T-helper 2 cell treated with Interferon-gamma antibody and Interleukin-4, amounts not matched to agents 5 μg/mL and 100 μg/mL, for 36 hours (primary cell): ENCODE results near the gene TRNT1.

Source experiments
- DNase-seq: peaks from one replicate; pipeline ENCODE4 v3.0.0; 2021; ENCODE audit warnings: low spot score
- H3K27ac Mint-ChIP-seq: one replicate; pipeline ENCODE4 v1.8.0; 2021; ENCODE audit warnings: mild to moderate bottlenecking, mixed read lengths
- H3K27me3 Mint-ChIP-seq: one replicate; pipeline ENCODE4 v1.8.0; 2021; ENCODE audit warnings: low read depth, mixed read lengths
- H3K36me3 Mint-ChIP-seq: one replicate; pipeline ENCODE4 v1.8.0; 2021; ENCODE audit warnings: low read depth, mixed read lengths
- H3K4me1 Mint-ChIP-seq: one replicate; pipeline ENCODE4 v1.8.0; 2021; ENCODE audit warnings: low read depth, mixed read lengths
- H3K4me3 Mint-ChIP-seq: one replicate; pipeline ENCODE4 v1.8.0; 2022; ENCODE audit warnings: mild to moderate bottlenecking, moderate library complexity, mixed read lengths
- H3K9me3 Mint-ChIP-seq: one replicate; pipeline ENCODE4 v1.8.0; 2021; ENCODE audit warnings: mixed read lengths

TRNT1 gene

DNA sequence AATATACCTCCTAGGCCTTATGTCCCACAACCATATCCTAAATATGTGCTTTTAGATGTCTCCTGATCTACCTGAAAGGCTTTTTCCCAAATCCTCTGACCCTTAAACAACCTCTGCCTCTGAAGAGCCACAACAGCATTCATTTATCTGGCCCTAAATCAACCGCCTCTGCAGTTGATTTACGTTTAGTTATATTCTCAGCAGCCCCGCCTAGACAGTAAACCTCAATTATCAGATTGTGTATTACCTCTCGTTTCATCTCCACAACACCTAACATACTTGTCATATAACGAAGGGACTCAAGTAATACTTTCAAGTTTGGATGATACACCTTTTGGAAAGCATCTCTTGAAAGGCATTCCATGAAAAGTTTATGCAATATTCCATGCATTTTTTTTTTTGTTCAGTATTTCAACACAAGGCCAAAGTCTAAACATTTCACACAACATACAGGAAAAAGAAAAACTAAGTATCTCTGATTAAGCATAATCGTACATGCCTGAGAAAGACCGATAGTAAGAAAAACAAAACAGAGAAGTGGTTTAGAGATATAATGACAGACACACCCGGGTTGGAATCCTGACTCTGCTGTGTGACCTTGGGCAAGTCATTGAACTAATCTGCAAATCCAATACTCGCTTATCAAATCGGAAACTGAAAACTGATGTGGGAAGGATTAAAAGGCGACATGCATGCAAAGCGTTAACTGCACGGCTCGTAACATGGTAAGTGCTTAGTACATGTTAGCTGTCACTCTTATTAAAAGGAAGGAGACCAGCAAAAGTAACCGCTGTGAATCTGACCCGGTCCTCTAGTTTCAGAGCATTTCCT is 52.0 kb downstream of the TRNT1 start:
- no peak for DNase-seq
- peaks cover 34% of the 10 kb centered on the region for H3K36me3 Mint-ChIP-seq
- peaks cover 53% of the 10 kb centered on the region for H3K4me1 Mint-ChIP-seq
- H3K4me3 Mint-ChIP-seq: peak overlapping the region; percentile 95
- H3K9me3 Mint-ChIP-seq: no peaks in the 10 kb centered on the region
- peak overlapping the region; percentile 92 for H3K27ac Mint-ChIP-seq
- H3K27me3 Mint-ChIP-seq: peaks cover 5% of the 10 kb centered on the region

DNA sequence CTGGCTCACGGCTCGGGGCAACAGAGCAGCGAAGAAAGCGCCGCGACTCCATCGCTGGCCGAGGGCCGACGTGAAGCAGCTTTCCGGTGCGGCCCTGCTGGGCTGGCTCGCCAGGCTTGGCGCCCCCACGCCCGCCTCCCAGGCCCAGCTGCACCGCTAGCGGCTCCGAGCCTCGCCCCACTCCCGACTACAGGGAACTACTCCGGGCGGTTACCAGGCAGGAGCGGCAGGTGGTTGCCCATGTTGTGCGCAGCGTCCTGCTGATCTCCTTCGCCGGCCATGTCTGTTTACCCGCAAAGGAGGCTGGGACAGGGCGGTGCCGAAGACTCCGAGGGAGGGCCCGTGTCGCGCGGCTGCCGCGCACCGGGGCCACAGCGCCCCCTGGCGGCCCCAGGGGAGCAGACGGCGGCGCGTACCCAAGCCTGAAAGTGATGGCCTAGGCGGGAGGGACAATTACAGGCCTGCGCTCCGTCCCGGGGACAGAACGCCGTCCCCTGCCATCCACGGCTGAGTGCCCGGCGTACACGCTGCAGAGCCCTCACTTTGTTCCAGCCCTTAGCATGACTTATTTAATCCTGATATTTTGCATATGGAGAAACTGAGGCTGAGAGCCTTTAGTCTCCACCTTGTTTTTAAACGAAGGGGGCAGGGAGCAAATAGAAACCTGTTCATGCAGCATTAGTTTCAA is 52.8 kb downstream of the TRNT1 start, which contains the start of gene CRBN:
TSS of gene CRBN (minus strand) at position 285 of the 688 bp plus-strand sequence. CDS start at position 281, 4 bp downstream.
- no peaks in the 10 kb centered on the region for H3K9me3 Mint-ChIP-seq
- DNase-seq: peak; percentile 90
- peak within 1 kb of the TSS; percentile 95 for H3K4me3 Mint-ChIP-seq
- H3K27me3 Mint-ChIP-seq: peaks cover 5% of the 10 kb centered on the region
- peaks cover 30% of the 10 kb centered on the region for H3K36me3 Mint-ChIP-seq
- peak within 1 kb of the TSS; percentile 92 for H3K27ac Mint-ChIP-seq
- H3K4me1 Mint-ChIP-seq: peaks cover 48% of the 10 kb centered on the region

GRCh38 chr3:3180456-3180855 is 53.7 kb downstream of the TRNT1 start:
- Mint-ChIP-seq H3K4me1 (peaks cover 42% of the 10 kb centered on the region), H3K27ac (no peak overlapping the region), H3K9me3 (no peaks in the 10 kb centered on the region), H3K36me3 (peaks cover 22% of the 10 kb centered on the region), H3K27me3 (peaks cover 10% of the 10 kb centered on the region), H3K4me3 (no peak overlapping the region)
- DNase-seq: no peak

GRCh38 chr3:3184876-3185275 is 58.1 kb downstream of the TRNT1 start:
- peaks cover 11% of the 10 kb centered on the region for H3K9me3 Mint-ChIP-seq
- peaks cover 18% of the 10 kb centered on the region for H3K27me3 Mint-ChIP-seq
- H3K4me3 Mint-ChIP-seq: no peak overlapping the region
- no peak overlapping the region for H3K27ac Mint-ChIP-seq
- no peak for DNase-seq
- H3K4me1 Mint-ChIP-seq: peaks cover 22% of the 10 kb centered on the region
- no peaks in the 10 kb centered on the region for H3K36me3 Mint-ChIP-seq

GRCh38 chr3:3189102-3189727 is 62.5 kb downstream of the TRNT1 start:
- peaks cover 11% of the 10 kb centered on the region for H3K9me3 Mint-ChIP-seq
- H3K4me3 Mint-ChIP-seq: no peak overlapping the region
- peaks cover 36% of the 10 kb centered on the region for H3K4me1 Mint-ChIP-seq
- no peaks in the 10 kb centered on the region for H3K36me3 Mint-ChIP-seq
- H3K27ac Mint-ChIP-seq: no peak overlapping the region
- H3K27me3 Mint-ChIP-seq: peaks cover 14% of the 10 kb centered on the region
- no peak for DNase-seq

DNA sequence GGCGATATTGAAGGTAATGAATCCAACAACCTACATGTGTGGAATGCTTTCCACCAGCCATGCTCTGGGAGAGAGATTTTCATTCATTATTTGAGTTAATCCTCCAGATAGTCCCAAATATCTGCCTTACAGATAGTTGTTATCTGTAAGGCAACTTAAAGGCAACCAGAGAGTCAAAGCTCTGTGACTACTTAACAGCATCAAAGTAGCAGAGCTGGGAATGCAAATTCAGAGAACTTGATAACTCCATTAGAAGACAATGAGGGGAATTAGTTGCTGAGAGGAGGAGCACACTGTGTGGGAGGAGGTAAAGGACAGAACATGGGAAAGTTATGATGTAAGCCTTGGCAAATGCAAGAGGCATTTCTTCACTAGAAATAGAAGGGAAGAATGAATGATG is 63.2 kb downstream of the TRNT1 start:
- Mint-ChIP-seq H3K27me3 (peaks cover 12% of the 10 kb centered on the region), H3K36me3 (no peaks in the 10 kb centered on the region), H3K4me1 (peaks cover 36% of the 10 kb centered on the region), H3K4me3 (no peak overlapping the region), H3K27ac (no peak overlapping the region), H3K9me3 (peaks cover 11% of the 10 kb centered on the region)
- DNase-seq: no peak

- H3K36me3 Mint-ChIP-seq: no peaks in the 10 kb centered on the region
- peaks cover 4% of the 10 kb centered on the region for H3K9me3 Mint-ChIP-seq
- peak; percentile 26 for DNase-seq
- H3K4me1 Mint-ChIP-seq: peaks cover 39% of the 10 kb centered on the region
- H3K27ac Mint-ChIP-seq: peak overlapping the region; percentile 86
- H3K27me3 Mint-ChIP-seq: peaks cover 4% of the 10 kb centered on the region
- H3K4me3 Mint-ChIP-seq: peak overlapping the region; percentile 73
These were observed 65.0 kb downstream of the TRNT1 start for GRCh38 chr3:3191675-3192285.

DNA sequence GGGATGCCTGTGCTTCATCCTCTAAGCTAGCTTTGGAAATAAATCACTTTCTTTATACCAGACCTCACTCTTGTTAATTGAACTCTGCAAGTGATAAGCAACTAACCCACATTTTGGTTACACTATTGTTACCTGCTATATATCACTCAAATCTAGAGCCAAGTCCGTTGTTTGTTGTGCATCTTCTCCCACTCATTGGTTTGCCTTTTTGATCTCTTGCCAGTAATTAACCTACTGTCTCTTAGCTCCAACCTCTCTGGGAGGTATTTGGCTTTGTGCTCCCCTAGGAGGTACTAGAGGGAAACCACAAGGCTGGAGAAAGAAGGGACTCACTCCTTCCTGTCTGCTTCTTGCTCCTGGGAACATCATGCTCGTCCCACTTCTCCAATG is 65.5 kb downstream of the TRNT1 start:
- Mint-ChIP-seq H3K4me1 (peaks cover 39% of the 10 kb centered on the region), H3K4me3 (peak overlapping the region; percentile 73), H3K9me3 (peaks cover 1% of the 10 kb centered on the region), H3K27ac (peak overlapping the region; percentile 86), H3K27me3 (peaks cover 4% of the 10 kb centered on the region), H3K36me3 (no peaks in the 10 kb centered on the region)
- DNase-seq: no peak

GRCh38 chr3:3194861-3195260 is 68.1 kb downstream of the TRNT1 start:
- Mint-ChIP-seq H3K9me3 (no peaks in the 10 kb centered on the region), H3K4me3 (no peak overlapping the region), H3K4me1 (peaks cover 27% of the 10 kb centered on the region), H3K36me3 (no peaks in the 10 kb centered on the region), H3K27ac (no peak overlapping the region), H3K27me3 (peaks cover 4% of the 10 kb centered on the region)
- DNase-seq: no peak

DNA sequence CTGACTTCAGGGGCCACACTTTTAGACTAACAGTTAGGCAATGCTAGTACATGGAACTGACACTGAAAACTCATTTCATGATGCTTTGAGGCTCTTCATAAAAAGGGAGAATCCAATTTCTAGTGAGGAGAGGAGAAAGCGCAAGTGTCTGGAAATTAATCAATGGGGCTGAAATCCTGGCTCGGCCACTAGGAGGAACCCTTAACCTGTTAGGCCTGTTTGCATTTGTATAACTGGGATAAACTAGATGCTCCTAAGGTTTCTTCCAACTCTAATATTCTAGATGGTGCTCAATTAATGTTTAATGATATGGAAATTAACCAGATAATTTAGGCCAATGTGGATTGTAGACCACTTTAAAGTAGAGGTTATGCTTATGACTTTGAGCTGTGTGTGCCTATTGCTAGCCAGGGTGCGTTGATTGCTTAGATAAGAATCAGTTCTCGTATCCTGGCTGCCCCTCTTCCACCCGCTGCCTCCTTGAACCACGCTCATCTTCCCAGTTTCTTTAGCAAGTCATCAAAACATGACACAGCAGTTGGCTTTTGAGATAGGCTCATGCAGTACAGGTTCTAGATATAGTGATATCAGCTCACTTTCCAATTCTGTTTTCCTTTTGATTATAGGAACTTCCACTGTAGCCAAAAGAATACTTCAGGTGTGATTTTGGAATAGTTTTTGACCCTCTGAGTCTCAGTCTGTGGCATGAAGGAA is 69.6 kb downstream of the TRNT1 start:
- H3K9me3 Mint-ChIP-seq: no peaks in the 10 kb centered on the region
- no peaks in the 10 kb centered on the region for H3K36me3 Mint-ChIP-seq
- peaks cover 21% of the 10 kb centered on the region for H3K4me1 Mint-ChIP-seq
- H3K4me3 Mint-ChIP-seq: no peak overlapping the region
- no peak overlapping the region for H3K27ac Mint-ChIP-seq
- no peak for DNase-seq
- peaks cover 2% of the 10 kb centered on the region for H3K27me3 Mint-ChIP-seq
